HuH-7 (cell line): ENCODE results near the gene CR1.
A peak's percentile ranks its signal among the peaks of the same experiment; 100 is the strongest.
"Not testable (repeated sequence)": the region's sequence is repeated elsewhere in the genome, so short reads cannot be mapped to it uniquely, and the experiment has no call there.

Experiments used
- DNase-seq: peaks from one replicate; pipeline ENCODE4 v3.0.0; 2011; ENCODE audit warnings: low spot score

Gene CR1

DNA sequence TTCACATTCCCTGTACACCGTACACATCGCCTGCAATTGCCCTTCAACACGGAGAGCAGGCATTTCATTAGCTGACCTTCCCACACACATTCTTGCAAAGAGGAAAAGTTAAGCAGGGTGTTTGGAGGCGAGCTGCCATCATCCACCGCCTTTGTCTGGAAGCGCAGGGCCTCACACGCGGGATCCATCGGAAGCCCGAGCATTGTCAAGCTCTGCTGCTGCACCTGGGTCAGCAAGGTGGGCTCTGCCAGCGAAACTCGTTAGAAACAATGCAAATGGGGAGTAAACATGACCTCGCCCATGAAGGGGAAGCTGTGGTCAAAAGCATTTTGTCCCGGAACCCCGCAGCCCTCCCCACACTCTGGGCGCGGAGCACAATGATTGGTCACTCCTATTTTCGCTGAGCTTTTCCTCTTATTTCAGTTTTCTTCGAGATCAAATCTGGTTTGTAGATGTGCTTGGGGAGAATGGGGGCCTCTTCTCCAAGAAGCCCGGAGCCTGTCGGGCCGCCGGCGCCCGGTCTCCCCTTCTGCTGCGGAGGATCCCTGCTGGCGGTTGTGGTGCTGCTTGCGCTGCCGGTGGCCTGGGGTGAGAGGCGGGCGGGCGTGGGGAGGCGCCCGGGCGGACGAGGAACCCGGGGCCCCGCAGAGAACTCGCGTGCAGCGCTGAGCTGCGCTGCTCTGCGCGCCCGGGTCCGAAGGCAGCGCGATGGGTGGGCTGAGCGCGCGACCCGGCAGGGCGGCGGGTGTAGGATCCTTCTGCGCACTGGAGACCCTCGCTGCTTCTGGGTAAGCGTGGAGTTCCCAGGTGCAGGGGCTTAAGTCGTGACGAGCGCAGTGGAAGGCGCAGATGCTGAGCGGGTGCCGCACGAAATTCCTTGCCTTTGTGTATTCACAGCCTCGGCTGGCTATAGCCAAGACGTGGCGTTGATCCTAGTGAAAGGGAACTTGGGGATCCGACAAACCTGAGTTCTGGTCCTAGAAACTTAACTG lies at the start of gene CR1:
CR1 (plus strand) TSS at position 357 of the 992 bp plus-strand sequence; CDS start at position 468, 111 bp downstream.
- DNase-seq: no peak

DNA sequence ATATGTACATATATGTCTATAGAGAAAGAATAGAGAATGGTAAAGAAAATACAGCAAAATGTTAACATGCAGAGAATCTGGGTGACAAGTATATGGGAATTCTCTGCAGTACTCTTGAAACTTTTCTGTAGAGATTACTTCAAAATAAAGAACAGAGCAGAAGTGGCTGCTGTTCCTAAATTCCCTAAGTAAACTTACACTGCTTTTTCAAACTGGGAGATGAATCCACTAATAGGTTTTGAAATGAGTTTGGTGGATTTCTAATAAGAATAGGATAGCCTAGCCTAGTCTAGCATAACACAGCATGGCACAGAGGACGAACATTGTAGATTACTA lies 42.3 kb upstream of the CR1 start:
- DNase-seq: no peak

DNA sequence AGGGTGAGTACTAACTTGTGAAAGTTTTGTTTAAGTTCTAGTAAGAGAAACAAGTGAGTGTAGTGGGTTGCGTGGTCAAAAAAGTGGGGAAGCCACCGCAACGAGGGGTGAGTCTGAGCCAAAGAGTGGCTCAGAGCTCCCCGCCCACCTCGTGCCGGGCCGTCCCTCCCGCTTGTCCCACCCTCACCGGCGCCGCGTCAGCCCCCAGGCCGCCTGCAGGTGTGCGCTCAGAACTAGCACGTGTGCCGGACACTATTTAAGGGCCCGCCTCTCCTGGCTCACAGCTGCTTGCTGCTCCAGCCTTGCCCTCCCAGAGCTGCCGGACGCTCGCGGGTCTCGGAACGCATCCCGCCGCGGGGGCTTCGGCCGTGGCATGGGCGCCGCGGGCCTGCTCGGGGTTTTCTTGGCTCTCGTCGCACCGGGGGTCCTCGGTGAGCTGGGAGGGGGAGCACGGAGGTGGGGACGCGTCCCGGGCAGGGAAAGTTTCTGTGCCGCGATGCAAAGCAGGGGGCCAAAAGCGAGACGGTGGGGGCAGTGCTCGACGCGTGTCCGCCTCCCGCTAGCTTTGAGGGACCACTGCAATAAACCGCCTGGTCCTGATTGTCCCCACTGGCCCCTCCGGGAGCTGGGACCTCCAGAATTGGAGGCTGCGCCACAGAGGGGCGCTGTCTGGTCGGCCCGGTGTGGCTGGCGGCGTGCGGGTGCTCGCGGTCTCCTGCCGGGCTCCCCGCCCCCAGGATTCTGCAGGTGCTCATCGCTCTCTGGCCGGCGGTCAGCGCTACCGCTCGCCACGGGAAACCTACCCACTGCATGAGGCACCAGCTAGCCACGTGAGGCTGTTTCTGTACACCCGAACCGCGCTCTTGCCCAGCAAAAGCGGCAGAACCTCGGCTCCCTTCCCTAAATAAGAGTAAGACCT lies 41.7 kb upstream of the CR1 start, which contains the start of gene CR2:
CR2 (plus strand) TSS at position 283 of the 919 bp plus-strand sequence; CDS start at position 374, 91 bp downstream.
- peak; percentile 28 for DNase-seq

GRCh38 chr1:207455183-207455754 lies 40.7 kb upstream of the CR1 start:
- no peak for DNase-seq

- no peak for DNase-seq
Observed at GRCh38 chr1:207458414-207458813, 37.5 kb upstream of the CR1 start.

GRCh38 chr1:207459008-207459407 lies 36.9 kb upstream of the CR1 start:
- no peak for DNase-seq

- no peak for DNase-seq
Observed at GRCh38 chr1:207461649-207462048, 34.3 kb upstream of the CR1 start.

- no peak for DNase-seq
Observed at GRCh38 chr1:207462535-207462934, 33.4 kb upstream of the CR1 start.

DNA sequence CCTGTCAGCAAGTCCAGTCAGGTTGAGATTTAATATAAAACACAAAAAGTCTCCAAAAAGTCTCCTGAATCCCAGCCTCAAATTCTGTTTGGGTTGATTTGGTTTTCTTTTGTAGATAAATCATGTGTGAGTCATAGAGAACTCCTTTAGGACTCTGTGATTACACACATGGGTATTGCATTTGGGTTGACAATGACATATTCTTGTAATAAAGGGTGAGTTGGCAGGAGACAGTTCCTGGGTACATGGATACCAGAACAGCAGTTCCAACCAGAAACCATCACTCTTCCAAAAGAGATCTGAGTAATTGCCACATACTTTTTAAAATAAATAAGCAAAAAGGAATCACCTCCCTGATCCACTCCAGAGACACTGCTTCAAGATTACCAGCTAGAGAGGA lies 32.9 kb upstream of the CR1 start:
- no peak for DNase-seq

DNA sequence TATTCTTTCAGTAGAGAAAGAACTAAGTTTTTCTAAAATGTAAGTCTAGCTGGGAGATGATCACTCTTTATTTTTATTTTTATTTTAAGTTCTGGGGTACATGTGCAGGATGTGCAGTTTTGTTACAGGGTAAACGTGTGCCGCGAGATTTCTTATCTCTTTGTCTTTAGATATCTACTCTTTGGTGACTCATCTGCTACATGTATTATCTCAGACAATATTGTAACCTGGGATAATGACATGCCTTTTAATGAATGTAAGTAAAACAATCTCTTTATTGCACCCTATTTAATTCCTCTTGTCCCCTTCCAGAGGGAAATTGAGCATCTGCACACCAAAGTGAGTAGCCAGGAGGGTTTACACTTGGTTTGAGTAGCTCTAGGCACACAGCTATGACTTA lies 32.4 kb upstream of the CR1 start:
- no peak for DNase-seq

- DNase-seq: no peak
Observed at GRCh38 chr1:207470927-207471326, 25.0 kb upstream of the CR1 start.

DNA sequence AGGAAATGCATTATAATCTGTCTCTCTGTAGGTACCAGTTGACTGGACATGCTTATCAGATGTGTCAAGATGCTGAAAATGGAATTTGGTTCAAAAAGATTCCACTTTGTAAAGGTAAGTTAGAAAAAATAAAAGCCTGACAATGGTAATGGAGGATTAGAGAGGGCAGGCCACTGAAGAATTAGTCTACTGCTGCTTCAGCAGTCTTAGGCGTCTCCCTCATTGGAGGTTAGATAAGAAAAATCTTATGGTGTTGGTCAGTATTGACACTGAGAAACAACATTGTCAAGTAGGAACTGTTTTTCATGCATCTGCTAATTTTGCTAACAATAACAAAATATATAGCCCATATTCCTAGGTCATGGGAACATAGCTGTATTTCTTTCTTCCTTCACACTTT lies 21.7 kb upstream of the CR1 start:
- DNase-seq: no peak

DNA sequence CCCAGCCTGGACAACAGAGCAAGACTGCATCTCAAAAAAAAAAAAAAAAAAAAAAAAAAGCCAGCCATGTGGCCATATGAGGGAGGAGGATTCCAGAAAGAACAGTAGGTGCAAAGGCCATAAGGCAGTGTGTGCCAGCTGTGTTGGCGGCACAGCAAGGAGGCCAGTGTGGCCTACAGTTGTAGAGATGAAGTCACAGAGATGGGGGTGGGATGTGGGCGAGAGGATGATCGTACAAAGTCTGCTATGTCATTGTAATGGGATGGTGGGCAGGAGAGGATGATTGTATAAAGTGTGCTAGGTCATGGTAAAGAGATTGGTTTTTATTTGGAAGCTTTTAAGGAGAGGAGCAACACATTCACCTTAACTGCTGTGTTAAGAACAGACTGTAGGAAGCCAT lies 9.8 kb upstream of the CR1 start:
- DNase-seq: no peak

- DNase-seq: no peak
Observed at GRCh38 chr1:207487636-207488035, 8.3 kb upstream of the CR1 start.

GRCh38 chr1:207493212-207493611 lies 2.7 kb upstream of the CR1 start:
- no peak for DNase-seq

- no peak for DNase-seq
Observed at GRCh38 chr1:207494171-207494570, 1.8 kb upstream of the CR1 start.

GRCh38 chr1:207495281-207495680 lies 676 bp upstream of the CR1 start:
- not testable (repeated sequence) for DNase-seq

GRCh38 chr1:207497941-207498340 lies 2.0 kb downstream of the CR1 start:
- no peak for DNase-seq

- DNase-seq: peak; percentile 72
Observed at GRCh38 chr1:207499573-207499972, 3.6 kb downstream of the CR1 start.

- no peak for DNase-seq
Observed at GRCh38 chr1:207500306-207500705, 4.3 kb downstream of the CR1 start.

DNA sequence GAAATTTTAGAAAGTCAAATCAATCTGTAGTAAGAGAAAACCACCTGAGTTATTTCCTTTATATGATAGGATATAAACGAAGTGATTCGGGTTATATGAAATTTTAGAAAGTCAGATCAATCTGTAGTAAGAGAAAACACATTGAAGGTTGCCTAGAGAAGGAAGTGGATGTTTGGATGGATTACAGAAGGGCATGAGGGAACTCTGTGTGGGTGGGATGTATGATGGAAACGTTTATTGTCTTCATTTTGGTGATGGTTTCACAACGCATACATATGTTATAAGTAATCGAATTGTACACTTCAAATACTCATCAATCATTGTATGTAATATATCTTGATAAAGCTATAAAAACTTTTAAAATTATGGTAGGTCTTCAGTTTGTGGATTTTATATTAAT lies 5.1 kb downstream of the CR1 start:
- DNase-seq: no peak

DNA sequence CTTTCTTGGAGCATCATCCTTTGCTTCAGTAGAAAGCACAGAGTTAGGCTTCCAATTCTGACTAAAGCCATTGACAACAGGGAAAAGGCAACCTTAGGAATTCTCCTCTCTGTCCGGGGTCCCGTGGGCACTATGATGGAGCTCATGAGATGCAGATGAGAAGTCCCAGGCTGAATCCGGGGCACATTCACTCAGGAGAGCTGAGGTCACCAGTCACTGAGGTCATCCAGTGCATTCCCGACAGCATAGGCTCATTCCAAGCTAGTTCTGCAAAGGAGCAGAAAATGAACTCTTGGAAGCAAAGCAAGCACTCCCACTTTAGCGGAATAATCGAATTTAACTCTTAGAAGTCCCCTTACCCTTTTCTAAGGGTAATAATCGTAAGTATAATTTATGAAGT lies 6.8 kb downstream of the CR1 start:
- no peak for DNase-seq
